COLO829 (cell line): ENCODE measurements around the gene ZMPSTE24.
A peak's percentile ranks its signal among the peaks of the same experiment; 100 is the strongest.
"Not testable (repeated sequence)": the region's sequence is repeated elsewhere in the genome, so short reads cannot be mapped to it uniquely, and the experiment has no call there.

Experiments used
- DNase-seq: peaks from one replicate; pipeline ENCODE4 v3.0.0; 2012; ENCODE audit warnings: low spot score

ZMPSTE24 gene

DNA sequence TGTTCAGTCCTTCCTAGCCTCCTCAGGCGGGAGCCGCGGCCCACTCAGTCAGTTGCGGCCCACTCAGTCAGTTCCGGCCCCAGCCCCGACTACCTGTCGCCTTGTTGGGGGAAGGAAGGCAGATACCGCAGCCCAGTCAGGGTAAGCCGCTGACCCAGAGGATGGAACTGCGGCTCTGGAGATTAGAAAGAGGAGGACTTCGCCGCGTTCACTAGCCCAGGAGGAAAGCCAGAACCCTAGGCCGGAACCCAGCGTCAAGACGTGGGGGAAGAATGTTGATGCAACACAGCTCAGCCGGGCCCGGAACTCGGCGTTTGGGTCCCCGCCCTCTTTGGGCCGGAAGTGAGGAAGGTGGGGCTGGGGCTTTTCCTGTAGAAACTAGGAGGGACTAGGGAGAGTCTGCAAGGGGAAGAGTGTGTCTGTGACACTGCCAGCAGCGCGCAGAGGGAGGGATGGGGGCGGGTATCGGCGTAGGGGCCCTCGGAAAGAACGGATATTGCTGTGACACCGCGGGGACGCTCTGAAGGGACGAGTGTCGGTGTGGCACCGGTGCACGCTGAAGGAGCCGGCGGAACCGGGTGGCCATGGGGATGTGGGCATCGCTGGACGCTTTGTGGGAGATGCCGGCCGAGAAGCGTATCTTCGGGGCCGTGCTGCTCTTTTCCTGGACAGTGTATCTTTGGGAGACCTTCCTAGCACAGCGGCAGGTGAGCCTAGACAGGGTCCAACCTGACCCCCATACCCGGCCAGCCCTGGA is at the start of gene ZMPSTE24:
Gene ZMPSTE24, plus strand, starts transcription at position 549 of the 757 bp plus-strand sequence. Its CDS starts 36 bp downstream, at position 585.
- DNase-seq: peak; percentile 71

DNA sequence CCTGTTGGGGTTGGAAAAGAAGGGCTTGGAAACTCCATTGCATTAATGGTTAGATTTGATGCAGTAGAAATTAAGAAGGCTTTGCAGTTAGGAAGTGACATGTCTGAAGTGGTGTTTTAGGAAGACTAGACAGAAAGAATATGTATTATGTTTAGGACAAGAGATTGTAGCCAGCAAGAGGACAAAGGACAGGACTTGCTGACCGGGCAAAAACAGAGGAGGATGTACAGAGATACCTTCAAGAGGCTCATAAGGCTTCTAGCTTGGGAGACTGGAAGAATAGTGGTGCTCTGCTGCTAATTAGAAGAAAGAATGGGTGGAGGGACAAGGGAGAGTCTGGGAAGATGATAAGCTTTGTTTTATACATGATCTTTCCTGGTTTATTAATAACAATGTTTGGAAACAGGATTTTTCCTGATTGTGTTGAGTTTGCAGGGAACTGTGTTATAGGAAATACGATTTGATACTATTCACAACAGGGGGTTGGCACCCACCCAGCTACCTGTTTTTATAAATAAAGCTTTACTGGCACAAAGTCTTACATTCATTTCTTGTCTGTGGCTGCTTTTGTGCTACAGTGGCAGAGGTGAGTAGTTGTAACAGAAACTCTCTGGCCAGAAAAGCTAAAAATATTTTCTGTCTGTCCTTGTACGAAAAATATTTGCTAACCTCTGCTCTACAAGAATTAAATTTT is 47.4 kb upstream of the ZMPSTE24 start:
- no peak for DNase-seq

DNA sequence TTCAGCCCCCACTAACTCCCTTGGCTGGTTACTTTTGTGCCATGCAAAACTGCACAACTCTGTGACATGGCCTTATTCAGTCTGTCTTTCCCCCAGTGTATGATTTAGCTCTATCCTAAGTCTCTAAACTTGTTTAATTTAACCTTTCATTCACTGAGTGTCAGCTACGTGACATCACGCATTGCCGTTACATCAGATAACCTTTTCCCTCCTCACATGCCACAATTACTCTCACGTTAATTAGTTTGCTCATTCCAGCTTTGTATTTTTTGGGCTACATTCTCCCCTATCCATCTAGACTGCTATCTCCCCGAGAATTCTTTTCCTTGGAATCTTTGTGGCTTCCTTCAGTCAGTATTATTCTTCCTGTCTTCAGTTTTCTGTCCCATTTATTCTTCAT is 39.7 kb upstream of the ZMPSTE24 start:
- no peak for DNase-seq

DNA sequence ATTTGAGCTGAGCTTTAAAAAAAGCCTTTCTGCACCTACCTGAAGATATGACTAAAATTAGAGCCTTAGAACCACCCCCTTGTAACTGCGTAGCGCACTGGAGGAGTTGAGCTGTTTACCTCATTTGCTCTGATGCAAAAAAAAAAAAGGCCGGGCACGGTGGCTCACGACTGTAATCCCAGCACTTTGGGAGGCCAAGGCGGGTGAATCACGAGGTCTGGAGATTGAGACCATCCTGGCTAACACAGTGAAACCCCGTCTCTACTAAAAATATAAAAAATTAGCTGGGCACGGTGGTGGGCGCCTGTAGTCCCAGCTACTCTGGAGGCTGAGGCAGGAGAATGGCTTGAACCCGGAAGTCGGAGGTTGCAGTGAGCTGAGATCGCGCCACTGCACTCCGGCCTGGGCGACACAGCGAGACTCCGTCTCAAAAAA is 36.5 kb upstream of the ZMPSTE24 start:
- not testable (repeated sequence) for DNase-seq

DNA sequence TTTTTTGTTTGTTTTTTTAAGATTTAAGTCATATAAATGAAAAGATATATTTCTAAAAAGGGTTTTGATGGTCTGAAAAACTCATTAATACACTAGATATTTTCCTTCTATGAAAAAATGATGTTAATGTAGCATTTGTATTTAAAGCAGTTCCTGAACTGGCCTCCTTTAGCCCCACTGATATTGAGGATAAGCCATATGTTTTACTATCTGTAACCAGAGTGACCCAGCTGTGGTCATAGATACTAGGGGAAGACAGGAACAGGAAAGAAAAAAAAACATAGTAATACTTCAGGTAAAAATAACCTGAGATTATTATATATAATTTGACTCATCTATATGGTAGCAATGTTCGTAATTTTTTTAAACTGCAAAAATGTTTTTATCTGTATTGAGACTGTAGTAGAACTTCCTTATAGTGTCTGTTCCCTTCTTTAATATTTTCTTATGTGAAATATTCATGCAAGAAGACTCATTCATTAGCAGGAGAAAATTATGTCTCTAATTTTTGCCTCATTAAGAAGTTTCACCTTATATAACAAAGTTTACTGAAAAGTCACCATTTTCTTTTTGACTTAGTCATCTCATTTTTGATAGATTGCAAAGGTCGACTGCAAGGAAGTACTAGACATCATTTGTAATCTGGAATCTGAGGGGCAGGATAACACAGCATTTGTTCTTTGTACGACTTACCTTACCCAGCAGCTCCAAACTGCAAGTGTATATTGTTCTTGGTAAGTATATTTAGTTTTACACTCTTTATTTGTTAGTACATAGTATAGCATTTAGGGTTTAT is 35.9 kb upstream of the ZMPSTE24 start:
- DNase-seq: no peak

DNA sequence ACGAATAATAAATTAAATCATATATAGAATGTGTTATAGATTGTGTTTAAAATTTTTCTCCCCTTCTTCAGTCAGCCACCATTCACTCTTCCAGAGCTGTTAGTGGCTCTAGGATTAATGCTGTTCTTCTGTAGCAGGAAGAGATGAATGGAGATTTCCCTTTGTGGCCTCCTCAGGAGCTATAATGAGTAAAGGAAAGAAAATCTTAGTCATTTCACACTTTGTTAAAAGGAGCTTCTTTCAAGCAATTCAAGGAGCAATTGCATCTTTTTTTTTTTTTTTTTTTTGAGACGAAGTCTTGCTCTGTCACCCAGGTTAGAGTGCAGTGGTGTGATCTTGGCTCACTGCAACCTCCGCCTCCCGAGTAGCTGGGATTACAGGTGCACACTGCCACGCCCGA is 34.0 kb upstream of the ZMPSTE24 start:
- DNase-seq: no peak

DNA sequence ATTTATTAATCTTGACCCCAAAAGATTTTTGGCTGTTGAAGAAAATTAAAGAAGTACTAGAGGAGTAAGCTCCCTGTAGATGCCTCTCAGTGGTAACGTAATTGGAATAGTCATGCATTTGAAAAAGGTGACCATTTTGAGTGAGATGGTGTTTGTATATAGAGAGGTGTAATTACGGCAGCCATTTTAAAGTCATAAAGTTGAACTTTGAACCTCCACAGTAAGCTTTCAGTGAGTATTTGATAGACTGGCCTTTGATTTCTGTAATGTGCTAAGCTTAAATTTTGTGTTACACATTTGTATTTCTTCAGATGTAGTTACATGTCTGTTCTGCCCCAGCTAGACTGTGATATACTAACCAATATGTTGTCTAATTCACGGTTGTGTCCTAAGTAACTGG is 31.8 kb upstream of the ZMPSTE24 start:
- DNase-seq: no peak

DNA sequence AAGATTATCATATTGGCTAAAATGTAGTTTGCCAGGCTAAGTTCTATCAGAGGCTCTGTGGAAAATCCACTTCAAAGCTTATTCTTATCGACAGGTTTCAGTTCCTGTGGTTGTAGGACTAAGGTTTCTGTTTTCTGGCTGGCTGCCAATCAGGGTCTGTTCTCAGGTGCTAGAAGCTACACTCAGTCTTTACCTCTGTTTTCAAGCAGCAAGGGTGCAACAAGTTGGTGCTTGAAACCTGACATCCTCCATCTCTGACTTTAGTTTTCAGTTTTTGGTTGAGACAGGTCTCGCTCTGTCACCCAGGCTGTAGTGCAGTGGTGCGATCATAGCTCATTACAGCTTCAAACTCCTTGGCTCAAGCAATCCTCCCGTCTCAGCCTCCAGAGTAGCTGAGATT is 25.6 kb upstream of the ZMPSTE24 start:
- no peak for DNase-seq

DNA sequence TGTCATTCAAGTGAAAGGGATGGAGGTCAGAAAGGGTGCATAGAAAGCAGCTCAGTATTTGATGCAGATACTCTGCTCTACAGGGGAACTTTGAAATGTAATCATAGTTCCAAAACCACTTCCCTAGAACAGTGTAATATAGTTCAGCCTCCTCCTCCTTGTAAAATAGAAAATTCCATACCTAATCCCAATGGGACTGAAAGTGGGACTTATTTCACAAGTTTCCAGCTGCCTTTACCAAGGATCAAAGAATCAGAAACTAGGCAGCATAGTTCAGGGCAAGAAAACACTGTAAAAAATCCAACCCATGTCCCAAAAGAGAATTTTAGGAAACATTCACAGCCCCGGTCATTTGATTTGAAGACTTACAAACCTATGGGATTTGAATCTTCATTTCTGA is 18.4 kb upstream of the ZMPSTE24 start:
- no peak for DNase-seq

DNA sequence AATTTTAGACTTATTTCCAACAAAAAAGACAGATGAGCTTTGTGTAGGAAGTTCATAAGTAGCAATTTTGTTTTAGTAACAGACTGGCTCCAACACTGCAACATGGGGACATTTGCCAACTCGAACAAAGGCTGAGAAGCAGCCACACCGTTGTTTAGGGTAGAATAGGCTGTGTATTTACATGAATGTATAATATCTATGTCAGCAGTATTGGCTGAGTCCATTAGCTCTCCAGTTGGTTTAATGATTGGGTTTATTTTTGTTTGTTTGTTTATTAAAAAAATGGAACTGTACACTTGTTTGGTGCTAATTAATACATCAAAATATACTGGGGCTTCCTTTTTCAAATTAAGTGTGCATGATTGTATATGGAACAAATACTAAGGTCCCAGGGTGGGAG is 17.6 kb upstream of the ZMPSTE24 start:
- no peak for DNase-seq

DNA sequence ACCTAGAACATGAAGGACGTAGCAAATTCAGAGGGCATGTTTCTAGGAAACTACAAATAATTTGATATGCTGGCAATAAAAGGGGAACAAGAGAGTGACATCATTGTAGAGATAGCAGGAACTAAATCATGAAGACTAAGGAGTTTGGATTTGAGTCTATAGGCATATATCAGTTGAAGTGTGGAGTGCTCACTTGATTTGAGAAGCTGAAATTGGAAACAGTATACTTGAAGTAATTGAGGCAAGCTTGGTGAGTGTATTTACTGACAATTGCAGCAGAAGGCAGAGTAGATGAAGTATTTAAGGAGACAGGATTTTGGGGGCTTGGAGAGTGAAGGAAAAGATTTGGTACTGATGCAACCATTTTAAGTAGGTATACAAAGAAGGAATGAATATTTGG is 16.7 kb upstream of the ZMPSTE24 start:
- no peak for DNase-seq

DNA sequence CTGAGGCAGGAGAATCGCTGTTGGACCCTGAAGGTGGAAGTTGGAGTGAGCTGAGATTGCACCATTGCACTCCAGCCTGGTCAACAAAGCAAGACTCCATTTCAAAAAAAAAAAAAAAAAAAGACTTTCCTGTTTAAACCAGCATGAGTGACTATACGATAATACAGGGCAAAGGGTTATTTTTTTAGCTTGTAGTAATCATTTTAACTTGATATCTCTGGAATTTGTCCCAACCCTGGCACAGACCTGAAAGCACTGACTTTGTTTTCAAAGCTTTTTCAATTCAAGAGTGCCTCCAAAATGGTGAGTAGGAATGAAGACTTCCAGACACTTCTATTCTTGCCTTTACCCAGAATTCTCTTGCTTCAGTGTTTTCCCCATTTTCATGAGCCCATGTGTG is 14.7 kb upstream of the ZMPSTE24 start:
- DNase-seq: no peak

DNA sequence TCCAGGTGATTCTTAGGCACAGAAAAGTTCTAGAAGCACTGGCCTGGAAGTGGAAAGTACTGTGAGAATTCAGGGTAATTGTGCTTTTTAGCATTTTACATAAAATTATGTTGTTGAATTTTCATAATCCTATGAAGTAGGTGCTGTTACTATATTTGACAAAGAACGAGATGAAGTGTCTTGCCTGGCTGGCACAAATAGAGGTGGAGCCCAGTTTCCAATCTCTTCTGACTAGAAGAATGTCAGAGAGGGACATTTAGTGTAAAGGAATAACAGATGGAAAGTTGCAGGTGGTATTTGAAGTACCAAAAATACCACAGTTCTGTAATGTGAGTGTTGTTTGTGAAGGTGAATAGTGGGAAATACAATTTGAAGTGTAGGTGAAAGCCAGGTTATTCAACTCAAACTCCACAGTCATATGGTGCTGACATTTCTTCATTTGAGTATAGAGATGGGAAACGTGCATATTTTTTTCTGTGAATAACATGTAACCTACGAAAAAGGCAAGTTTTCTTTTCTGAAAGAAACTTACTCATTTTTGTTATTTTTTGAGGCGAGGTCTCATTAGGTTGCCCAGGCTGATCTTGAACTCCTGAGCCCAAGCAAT is 13.8 kb upstream of the ZMPSTE24 start:
- DNase-seq: no peak

DNA sequence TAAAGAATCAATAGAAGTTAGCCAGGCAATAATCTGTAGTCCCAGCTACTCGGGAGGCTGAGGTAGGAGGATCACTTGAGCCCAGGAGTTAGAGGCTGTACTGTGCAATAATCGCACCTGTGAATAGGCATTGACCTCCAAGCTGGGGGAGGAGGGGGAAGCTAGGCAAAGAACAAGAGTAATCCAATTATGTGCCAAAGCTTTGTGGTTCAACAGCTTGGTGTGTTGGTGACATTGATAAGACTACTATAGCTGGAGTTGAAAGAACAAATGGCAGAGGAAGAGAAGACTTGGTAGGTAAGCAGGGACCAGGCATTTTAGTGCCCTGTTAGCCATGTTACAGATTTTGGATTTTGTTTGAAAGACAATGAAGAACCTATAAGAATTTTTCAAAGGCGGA is 12.3 kb upstream of the ZMPSTE24 start:
- no peak for DNase-seq

DNA sequence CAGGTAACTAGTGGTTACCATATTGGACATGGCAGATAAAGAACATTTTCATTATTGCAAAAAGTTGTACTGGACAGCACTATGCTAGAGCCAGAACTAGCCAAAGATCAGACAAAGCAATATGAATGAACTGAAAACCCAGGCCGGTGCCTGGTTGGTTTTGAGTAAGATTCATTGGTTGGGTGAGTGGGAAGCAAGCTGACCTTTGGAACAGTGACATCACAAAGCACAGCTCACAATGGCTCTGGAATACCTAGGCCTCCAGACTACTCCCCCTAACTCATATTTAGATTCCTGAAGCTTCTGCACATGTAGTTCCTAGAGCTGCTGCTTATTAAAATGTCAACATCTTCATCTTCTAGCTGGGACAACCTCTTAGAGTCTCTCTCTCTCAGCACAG is 10.4 kb upstream of the ZMPSTE24 start, which contains the start of gene TMCO2:
Gene TMCO2, plus strand, starts transcription at position 283 of the 400 bp plus-strand sequence. Its CDS starts 57 bp downstream, at position 340.
- DNase-seq: no peak

DNA sequence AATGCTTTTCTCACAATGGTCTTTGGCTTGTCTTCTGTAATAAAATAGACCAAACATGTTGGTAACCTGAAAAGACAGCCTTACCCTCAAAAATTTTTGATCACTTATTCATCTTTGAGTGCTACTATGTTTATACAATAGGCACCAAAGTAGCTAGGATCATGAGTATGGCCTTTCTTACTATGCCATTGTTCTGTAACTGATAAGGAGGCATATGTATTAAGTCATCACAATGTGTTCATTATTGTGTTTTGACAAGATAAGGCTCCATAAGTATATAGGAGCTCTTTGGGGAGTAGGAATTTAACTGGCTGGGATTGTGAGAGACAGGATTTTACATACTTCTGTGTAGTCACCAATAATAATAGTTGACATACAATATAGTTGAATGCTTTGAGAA is 9.6 kb upstream of the ZMPSTE24 start:
- DNase-seq: no peak

DNA sequence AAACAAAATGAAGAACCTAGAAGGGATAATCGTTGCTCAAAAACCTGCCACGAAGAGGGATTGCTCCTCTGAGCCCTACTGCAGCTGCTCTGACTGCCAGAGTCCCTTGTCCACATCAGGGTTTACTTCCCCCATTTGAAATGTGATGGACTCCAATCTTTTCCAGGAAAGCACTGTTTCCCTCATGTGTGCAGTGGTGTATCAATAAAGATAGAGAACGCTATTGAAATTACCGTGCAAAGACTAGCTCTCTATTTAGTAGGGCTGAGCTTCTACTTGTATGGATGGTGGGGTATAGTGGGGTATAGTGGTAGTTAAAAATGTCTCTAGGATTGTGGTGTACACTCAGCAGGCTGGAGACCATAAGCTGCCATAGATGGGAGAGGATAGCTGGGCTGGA is 6.6 kb upstream of the ZMPSTE24 start:
- DNase-seq: no peak

DNA sequence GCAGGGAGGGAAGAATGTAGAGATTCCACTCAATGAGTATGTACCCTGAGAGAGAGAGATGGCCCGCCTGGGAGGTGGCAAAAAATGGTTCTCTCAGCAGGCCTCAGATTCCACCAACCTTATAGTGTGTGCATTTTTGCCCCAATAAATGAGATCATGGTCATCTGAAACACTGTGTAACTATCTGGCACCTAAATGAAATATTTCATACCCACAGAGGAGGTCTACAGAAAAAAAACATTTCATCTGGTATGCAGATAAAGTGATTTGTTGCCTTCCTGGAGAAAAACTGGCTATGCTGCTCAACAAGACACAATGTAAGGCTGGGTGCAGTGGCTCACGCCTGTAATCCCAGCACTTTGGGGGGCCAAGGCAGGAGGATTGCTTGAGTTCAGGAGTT is 5.4 kb upstream of the ZMPSTE24 start:
- no peak for DNase-seq

DNA sequence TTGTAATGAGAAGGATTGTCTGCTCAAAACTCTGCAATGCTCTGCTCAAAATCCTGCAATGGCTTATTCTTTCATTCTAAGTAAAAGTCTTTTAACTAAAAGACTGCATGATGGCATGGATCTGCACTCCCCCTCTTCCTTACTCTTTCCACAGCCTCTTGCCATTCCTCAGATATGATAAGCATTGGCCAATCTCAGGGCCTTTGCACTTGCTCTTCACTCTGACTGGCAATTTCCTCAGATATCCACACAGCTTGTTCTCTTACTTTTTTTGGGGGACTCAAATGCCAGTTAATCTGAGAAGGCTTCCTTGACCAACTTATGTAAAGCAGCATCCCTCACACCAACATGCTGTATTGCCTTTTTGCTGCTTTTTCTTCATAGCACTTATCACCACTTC is 2.8 kb upstream of the ZMPSTE24 start:
- no peak for DNase-seq

DNA sequence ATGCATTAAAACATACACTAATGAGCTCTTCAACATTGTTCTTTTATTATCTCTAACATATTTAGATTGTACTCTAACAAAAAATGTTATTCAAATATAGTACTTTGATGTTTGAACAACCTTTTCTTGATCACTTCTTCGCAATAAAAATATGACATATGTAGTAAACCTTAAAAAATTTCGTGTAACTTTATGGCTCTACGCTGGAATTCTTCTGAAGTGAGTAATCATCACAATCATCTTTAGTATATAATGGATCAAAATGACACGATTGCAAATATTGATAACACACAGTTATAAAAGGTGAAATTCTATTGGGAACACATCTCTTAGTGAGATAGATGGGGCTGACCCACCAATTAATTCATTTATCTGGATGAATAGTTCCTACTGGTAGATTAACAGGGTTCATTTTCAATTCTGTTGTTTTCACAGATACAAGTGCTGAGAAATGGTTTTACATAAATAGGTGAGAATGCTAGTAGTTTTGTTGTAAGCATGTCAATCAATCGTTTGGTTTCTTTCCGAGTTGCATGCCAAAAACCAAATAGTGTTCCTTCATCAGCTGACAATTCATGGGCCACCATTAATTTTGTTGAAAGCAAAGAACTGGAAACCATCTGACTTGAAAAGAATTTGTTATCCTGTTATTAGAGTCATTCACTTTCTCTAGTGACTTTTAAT is 1.5 kb upstream of the ZMPSTE24 start:
- DNase-seq: no peak

DNA sequence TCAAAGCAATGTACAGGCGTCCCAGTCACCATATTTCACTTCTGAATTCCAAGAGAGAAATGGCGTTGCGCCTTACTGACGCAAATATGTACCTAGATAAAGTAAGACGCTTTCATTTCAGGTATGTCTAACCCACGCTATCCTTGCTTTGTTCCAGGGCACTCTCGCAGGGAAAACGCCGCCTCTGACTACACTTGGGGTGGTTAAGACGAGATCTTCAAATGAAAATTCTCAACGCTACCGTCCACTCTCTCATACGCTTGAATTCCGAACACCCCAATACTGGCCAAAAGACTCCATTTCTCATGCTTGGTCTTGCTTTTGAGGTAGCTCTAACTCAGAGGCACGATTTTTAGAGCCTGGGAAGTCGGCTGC is 736 bp upstream of the ZMPSTE24 start:
- DNase-seq: no peak

DNA sequence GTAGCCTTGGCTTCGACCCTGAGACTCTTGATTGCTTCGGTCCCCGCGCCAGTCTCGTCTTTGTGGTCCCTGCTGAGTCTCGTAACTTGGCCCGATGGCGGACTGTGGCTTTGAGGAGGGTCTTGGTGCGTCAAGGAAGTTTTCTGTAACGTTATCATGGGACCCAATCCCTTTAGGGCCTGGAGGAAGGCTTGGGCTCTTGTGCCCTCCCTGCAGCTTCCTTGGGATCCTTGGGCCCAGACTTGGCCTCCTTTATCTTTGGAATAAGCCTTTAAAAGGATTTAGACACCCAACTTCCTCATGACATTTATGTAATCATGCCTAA is 371 bp downstream of the ZMPSTE24 start:
- DNase-seq: no peak
